A673 (cell line): ENCODE results near the gene KREMEN1. TPM values are rescaled to one million over a fixed set of nuclear protein-coding genes. Genes with fewer than 3 reads are reported as not detected.

Experiments used
- BruUV-seq: library from RNA; stranded (reverse); fragments of 400-500 nt; replicated peaks from 2 replicates; lab custom pipeline; 2021; lab: Mats Ljungman, UMichigan
- CTCF ChIA-PET: fragments of 300-600 bp; sonication (Branson Sonifier 250); formaldehyde crosslinking; loops from one replicate; lab custom pipeline; 2022; ENCODE audit warnings: antibody characterized with exemption; lab: Charles Lee
- POLR2A ChIA-PET: fragments of 300-600 bp; sonication (Branson Sonifier 250); formaldehyde crosslinking; loops from one replicate; lab custom pipeline; 2022; ENCODE audit warnings: antibody characterized with exemption; ENCODE audit not compliant: low non-redundant PET; lab: Charles Lee
- DNase-seq: peaks from one replicate; pipeline ENCODE4 v3.0.0-alpha.2; 2015; ENCODE audit warnings: low spot score
- H3K27ac ChIP-seq: fragments of 200-600 bp; sonication (generic); 2 replicates; pipeline ENCODE4 v1.5.1; 2016; ENCODE audit warnings: mixed run types, low read depth, mild to moderate bottlenecking, mixed read lengths, antibody characterized with exemption, low read length; ENCODE audit not compliant: poor library complexity, severe bottlenecking
- H3K27me3 ChIP-seq: fragments of 200-600 bp; sonication (generic); replicated peaks from 2 replicates; pipeline ENCODE4 v1.6.1; 2017; ENCODE audit warnings: mixed run types, low read depth, mild to moderate bottlenecking, mixed read lengths, antibody characterized with exemption, low read length; ENCODE audit not compliant: insufficient read depth, poor library complexity
- H3K36me3 ChIP-seq: fragments of 200-600 bp; sonication (generic); 2 replicates; pipeline ENCODE4 v1.6.1; 2016; ENCODE audit warnings: mixed run types, mild to moderate bottlenecking, mixed read lengths, antibody characterized with exemption, low read length; ENCODE audit not compliant: insufficient read depth, poor library complexity, severe bottlenecking
- H3K4me1 ChIP-seq: fragments of 200-600 bp; sonication (generic); 2 replicates; pipeline ENCODE4 v1.6.1; 2017; ENCODE audit warnings: mixed run types, mild to moderate bottlenecking, mixed read lengths, antibody characterized with exemption, low read length; ENCODE audit not compliant: insufficient read depth, poor library complexity, severe bottlenecking
- H3K4me3 ChIP-seq: fragments of 200-600 bp; sonication (generic); 2 replicates; pipeline ENCODE4 v1.5.1; 2016; ENCODE audit warnings: low read depth, mixed run types, mild to moderate bottlenecking, mixed read lengths, low read length; ENCODE audit not compliant: poor library complexity, severe bottlenecking
- H3K9me3 ChIP-seq: fragments of 200-600 bp; sonication (generic); 2 replicates; pipeline ENCODE4 v1.6.1; 2016; ENCODE audit warnings: mixed run types, low read depth, mild to moderate bottlenecking, mixed read lengths, antibody characterized with exemption, low read length; ENCODE audit not compliant: poor library complexity, severe bottlenecking
- CTCF ChIP-seq: fragments of 300-800, 200-600 bp; sonication (generic); conservative IDR thresholded peaks from 2 replicates; pipeline ENCODE4 v1.5.1; 2017; ENCODE audit warnings: low read depth, mild to moderate bottlenecking, antibody characterized with exemption, low read length, moderate library complexity, mixed read lengths
- EZH2 ChIP-seq: fragments of 200-600 bp; sonication (generic); IDR thresholded peaks from 2 replicates; pipeline ENCODE4 v1.6.1; 2017; ENCODE audit warnings: borderline replicate concordance, low read depth, mild to moderate bottlenecking, mixed read lengths, antibody characterized with exemption, low read length; ENCODE audit not compliant: poor library complexity, severe bottlenecking
- intact Hi-C: fragments of 100-400 bp; cut with micrococcal nuclease; formaldehyde crosslinking; loops from one replicate; pipeline ENCODE4 v1.10.0; 2022; ENCODE audit not compliant: unreplicated experiment
- total RNA-seq: library from RNA; stranded (reverse); gene quantifications from 2 replicates; pipeline ENCODE4 v1.2.3, GENCODE V29; 2021

The KREMEN1 gene
- total RNA-seq, 1 experiment from 2014 or later = 4.2 TPM

DNA sequence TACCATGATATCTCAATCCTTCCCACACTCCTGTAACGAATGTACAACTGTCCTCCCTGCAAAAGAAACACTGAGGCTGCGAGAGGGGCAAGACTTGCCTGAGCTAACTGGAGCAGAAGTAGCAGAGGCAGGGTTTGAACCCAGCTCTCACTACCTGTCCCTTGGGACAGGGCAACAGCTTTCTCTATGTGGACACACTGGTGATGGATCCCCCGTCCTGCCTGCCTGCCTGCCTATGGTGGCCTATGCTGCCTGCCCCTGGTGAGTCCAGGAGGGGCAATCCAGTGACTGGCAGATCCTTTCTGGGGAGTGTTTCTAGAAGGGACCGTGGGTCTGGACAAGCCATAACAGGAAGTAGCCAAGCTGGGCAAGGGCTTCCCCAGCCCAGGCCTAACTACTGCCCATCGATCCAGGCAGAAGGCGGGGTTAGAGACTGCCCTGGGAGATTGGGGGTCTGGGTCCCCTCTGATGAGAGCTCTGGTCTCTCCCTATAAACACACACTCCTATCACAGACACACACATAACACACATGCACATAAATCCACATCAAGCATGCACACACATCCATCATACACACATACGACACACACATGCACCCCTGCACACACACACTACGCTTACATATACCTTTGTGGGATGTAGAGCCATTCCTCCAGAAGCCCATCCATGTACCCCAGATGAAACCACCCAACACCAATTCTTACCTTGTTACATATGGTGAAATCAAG lies 131.8 kb downstream of the KREMEN1 start:
- BruUV-seq = no TSS peak
- CTCF ChIA-PET = no interaction called here
- POLR2A ChIA-PET = no interaction called here
- Histone ChIP-seq H3K27me3 (no peaks in the 10 kb centered on the region), H3K27ac (no peak overlapping the region), H3K4me3 (no peak overlapping the region), H3K9me3 (no peaks in the 10 kb centered on the region), H3K36me3 (no peaks in the 10 kb centered on the region), H3K4me1 (peaks cover 19% of the 10 kb centered on the region)
- no peak for DNase-seq
- TF ChIP-seq CTCF (no peak), EZH2 (no peak)
- intact Hi-C loops = loop anchor here (5.0 kb wide), 1 partner anchor 43 kb away; no protein-coding TSS in a partner anchor

- ChIA-PET POLR2A (no interaction called here), CTCF (interaction anchor here (1.1 kb wide), 1 partner anchor 40 kb away, joined by 4 read pairs; no protein-coding TSS in a partner anchor)
- Histone ChIP-seq H3K36me3 (no peaks in the 10 kb centered on the region), H3K9me3 (no peaks in the 10 kb centered on the region), H3K27ac (no peak overlapping the region), H3K27me3 (no peaks in the 10 kb centered on the region), H3K4me3 (peak overlapping the region; percentile 42), H3K4me1 (peaks cover 19% of the 10 kb centered on the region)
- intact Hi-C loops = no loop called here
- BruUV-seq = no TSS peak
- no peak for DNase-seq
- TF ChIP-seq CTCF (no peak), EZH2 (no peak)
These were observed 132.4 kb downstream of the KREMEN1 start for GRCh38 chr22:29205252-29205593.

- POLR2A ChIA-PET = no interaction called here
- BruUV-seq = no TSS peak
- no peaks in the 10 kb centered on the region for H3K27me3 ChIP-seq
- CTCF ChIA-PET = interaction anchor here (1.1 kb wide), 1 partner anchor 40 kb away, joined by 4 read pairs; no protein-coding TSS in a partner anchor
- H3K27ac ChIP-seq = no peak within 1 kb of the TSS
- peak within 1 kb of the TSS; percentile 42 for H3K4me3 ChIP-seq
- no peaks in the 10 kb centered on the region for H3K36me3 ChIP-seq
- peaks cover 19% of the 10 kb centered on the region for H3K4me1 ChIP-seq
- no peaks in the 10 kb centered on the region for H3K9me3 ChIP-seq
- intact Hi-C loops = no loop called here
- TF ChIP-seq CTCF (0 out of 2 replicates have a peak, but pooled peaks have one; percentile 29), EZH2 (no peak)
- peak; percentile 51 for DNase-seq
These were observed 132.9 kb downstream of the KREMEN1 start, which contains the start of gene EMID1 for GRCh38 chr22:29205594-29206371. Gene EMID1 (plus strand): TSS chr22:29205896. CDS start chr22:29206039, 143 bp downstream.
